DOHH2 (cell line): ENCODE results near the gene CCSER2.

Source experiments
- EZH2phosphoT487 ChIP-seq: fragments of 200-600 bp; sonication (generic); IDR thresholded peaks from 2 replicates; pipeline ENCODE4 v1.6.1; 2017; ENCODE audit warnings: borderline replicate concordance, mild to moderate bottlenecking, antibody characterized with exemption, low read length, moderate library complexity, mixed read lengths
- TF ChIP-seq, protein P1 (sequence below): fragments of 200-600 bp; sonication (generic); IDR thresholded peaks from one replicate; pipeline ENCODE4 v1.5.1; 2014; ENCODE audit warnings: antibody characterized with exemption, mild to moderate bottlenecking, low read depth, low read length; ENCODE audit not compliant: poor library complexity, severe bottlenecking

DNA sequence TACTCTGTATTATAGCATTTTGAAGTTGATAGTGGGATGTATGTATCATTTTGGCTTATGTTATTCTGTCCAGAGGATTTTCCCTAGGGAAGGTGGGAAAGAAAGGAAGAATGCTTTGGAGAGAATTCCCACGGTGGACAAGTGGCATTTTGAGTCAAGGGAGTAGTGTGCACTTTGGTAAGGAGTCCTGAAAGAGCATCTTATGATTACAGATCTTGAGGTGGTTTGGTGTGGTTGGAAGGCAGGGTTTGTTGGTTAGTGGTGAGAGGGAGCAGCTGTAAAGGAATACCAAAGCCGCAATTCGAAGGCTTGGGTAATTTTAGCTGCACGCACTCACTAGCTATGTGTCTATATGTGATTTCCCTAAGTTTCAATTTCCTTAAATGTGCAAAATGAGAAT lies 16.1 kb downstream of the CCSER2 start:
- TF ChIP-seq, protein P1, sequence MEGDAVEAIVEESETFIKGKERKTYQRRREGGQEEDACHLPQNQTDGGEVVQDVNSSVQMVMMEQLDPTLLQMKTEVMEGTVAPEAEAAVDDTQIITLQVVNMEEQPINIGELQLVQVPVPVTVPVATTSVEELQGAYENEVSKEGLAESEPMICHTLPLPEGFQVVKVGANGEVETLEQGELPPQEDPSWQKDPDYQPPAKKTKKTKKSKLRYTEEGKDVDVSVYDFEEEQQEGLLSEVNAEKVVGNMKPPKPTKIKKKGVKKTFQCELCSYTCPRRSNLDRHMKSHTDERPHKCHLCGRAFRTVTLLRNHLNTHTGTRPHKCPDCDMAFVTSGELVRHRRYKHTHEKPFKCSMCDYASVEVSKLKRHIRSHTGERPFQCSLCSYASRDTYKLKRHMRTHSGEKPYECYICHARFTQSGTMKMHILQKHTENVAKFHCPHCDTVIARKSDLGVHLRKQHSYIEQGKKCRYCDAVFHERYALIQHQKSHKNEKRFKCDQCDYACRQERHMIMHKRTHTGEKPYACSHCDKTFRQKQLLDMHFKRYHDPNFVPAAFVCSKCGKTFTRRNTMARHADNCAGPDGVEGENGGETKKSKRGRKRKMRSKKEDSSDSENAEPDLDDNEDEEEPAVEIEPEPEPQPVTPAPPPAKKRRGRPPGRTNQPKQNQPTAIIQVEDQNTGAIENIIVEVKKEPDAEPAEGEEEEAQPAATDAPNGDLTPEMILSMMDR, result no peak
- no peak for TF ChIP-seq EZH2phosphoT487
